Fibroblast of skin of abdomen (primary cell): ENCODE data around the gene LRRK1.

Source experiments
- DNase-seq: peaks from one replicate; pipeline ENCODE4 v3.0.0-alpha.2; 2013

LRRK1 gene

DNA sequence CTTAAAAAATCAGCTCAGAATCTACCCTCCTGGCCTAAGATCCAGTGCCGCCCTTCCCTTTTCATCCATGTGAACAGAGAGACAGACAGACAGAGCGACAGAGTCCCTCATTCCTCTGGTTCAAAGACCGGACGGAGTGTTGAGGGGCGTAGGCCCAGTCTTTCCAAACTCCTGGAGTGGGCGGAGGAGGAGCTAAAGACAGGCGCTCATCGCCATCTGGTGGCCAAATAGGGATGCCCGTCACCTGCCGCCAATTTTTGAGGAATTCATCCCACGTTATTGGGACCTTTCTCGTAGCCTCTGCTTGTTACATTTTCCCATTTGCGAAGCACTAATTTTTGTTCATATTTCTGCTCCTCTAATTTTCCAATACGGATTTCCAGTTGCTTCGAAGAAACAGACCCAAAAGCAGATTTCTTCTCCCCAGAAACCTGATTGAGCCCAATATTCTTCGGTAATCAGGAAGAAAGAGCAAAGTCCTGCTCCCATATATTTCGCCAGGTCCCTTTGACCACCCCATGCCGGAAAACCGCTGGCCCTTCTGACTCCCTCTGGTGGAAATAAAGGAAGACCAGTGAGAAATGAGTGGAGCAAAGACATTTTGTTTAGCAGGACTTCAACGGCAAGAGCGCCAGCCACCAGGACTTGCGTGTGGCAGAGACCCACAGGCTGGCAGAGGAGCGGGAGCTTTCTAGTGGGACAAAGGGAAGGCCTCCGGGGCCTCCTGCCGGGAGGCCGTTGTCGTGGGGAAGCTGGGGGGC is 88.0 kb downstream of the LRRK1 start:
- peak; percentile 77 for DNase-seq

DNA sequence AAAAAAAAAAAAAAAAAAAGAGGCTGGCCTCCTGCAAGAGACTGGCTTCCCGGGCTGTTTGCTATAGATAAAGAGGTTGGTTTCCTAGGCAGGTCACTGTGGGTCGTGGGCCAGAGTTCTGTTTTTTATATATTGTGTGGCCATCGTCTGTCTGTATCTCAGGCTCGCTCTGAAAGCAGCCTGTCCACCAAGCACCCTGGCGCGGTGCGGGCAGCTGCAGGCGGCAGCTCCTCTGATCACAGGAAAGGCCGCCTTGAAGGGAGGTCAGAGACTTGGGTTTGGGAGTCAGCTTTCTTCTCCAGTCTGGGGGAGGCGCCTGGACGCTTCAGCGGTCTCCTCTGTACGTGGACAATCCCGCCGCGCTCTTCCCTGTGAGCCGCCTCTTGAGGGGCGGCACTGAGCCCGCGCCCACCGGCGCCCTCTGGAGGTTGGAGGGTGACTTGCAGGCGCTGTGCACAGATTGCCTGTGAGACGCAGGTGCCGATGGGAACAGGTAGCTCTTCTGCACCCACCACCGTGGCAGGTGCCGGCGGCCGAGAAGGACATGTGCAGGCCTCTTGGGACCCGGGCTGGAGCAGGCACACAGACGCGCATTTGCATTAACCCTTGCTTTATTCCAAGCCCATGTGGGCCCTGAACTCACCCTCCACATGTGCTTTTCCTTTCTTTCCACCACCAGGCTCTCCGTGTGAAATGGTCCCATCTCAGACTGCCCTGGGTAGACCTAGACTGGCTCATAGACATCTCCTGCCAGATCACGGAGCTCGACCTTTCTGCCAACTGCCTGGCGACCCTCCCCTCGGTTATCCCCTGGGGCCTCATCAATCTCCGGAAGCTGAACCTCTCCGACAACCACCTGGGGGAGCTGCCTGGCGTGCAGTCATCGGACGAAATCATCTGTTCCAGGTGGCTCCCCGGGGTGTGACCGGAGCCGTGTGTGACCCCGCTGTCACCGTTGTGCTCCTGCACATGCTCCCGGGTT is 89.3 kb downstream of the LRRK1 start:
- DNase-seq, result peak; percentile 71

DNA sequence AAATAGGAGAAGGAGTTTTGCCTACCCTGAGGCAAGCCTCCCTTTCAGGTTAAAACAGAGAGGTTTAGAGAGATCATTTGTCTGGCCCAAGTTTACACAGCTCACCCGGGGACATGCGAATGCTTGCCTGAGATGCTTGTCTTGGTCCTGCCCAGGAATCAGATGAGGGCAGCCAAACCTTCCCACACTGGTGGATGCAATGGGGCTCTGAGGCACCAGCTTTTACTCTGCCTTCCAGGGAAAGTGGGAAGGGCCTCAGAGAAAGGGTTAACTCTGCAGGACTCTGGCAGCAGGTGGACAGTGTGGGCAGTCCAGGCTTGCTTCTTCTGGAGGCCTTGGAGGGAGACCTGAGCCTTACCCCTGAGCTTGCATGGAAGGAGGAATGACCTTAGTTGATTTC is 90.0 kb downstream of the LRRK1 start:
- no peak for DNase-seq

DNA sequence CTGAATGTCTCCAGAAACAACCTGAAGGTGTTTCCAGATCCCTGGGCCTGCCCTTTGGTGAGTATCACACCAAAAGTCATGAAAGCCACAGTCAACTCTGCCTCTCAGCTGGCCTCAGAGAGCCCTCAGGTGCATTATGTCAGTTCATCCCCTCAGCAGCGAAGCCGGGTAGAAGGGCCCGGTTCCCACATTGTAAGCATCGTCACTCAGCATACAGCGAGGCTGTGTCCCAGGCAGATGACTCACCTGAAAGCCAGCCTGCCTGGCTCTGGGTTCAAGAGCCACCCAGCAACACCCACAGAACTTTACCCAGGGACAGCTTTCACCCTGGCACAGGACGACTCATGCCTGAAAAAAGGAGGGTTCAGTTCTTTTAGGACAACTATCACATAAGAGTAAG is 91.6 kb downstream of the LRRK1 start:
- DNase-seq, result no peak

DNA sequence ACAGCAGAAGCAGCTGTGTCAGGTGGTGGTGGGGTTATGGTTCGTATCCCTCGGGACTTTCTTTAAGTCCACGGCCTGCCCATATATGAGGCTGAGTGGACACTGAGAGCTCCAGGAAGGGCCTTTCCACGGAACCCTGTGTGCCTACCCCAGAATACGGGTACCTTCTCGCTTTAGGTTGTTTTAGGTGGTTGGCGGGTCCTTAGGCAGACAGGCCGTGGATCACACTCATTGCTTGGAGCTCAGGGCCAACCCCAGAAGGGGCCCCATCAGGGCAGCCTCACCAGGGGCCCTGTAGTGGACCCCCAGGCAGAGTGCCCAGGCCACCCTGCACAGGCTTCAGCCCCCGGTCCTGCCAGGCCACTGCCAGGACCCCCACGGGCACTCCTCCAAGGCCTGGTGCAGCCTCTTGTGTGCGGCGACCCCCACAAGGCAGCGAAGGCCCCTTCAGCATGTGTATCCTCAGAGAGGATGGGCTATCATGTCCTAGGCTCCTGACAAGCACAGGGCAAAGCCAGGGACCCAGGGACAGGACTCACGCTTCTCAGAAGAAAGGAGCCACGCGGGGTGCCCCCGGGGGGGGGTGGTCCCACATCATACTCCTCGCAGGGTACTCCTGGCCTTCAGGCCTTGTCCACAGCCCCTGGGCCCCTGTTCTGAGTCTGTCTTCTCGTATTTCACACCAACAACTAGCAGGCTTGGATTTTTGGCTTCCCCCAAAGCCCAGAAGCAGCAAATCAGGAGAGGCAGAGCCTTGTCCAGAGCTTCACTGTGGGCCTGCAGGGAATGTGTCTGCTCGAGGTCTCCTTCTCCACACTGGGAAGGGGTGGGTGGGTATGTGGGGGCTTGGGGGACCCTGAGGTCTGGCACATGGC is 93.4 kb downstream of the LRRK1 start:
- DNase-seq, result no peak

DNA sequence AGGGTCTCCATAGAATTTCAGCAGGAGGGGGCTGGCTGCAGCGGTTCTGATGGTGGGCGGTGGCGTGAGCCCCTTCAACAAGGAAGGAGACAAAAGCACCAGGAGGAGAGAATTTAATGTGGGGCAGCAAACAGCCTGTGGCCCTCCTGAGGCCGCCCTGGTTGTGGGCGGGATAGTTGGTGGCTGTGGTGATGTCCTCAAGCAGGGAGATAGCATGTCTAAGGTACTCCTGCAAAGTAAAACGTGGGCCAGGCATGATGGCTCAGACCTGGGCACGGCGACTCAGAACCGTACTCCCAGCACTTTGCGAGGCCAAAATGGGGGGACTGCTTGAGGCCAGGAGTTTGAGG is 94.0 kb downstream of the LRRK1 start:
- DNase-seq, result no peak

DNA sequence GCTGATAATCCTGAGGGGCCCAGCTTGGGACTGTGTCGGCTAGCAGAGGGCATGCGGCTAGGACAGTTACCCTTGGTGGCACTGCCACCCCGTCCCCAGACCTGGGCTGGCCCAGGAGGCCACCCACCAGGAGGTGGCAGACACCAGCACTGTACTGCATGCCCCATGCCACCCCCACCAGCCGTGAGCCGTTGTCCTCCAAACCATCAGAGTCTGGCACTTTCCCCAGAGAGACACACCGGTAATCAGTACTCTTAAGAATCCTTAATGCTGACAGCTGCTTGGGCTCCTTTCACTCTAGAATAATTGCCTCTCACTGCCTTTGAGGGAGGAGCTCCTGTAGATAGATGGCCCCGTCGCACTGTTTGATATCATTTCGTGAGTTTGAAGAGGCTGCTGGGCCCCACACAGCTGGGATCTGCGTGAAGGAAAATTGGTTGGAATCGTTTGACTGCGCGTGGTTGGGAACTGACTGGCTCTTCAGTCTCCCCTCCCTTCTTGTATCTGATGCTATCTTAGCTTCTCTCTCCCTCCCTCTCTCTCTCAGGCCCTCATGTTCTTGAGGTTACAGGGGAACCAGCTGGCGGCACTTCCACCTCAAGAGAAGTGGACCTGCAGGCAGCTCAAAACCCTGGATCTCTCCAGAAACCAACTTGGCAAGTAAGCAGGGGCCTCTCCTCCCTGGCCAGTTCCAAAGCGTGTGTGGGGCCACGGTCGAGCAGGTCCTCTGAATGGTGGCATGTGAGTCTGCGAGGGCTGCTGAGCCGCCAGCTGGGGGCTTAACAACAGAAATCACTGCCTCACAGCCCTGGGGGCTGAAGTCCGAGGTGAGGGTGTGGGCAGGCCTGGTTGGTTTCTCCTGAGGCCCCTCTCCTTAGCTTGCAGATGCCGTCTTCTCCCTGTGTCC is 94.9 kb downstream of the LRRK1 start:
- no peak for DNase-seq

DNA sequence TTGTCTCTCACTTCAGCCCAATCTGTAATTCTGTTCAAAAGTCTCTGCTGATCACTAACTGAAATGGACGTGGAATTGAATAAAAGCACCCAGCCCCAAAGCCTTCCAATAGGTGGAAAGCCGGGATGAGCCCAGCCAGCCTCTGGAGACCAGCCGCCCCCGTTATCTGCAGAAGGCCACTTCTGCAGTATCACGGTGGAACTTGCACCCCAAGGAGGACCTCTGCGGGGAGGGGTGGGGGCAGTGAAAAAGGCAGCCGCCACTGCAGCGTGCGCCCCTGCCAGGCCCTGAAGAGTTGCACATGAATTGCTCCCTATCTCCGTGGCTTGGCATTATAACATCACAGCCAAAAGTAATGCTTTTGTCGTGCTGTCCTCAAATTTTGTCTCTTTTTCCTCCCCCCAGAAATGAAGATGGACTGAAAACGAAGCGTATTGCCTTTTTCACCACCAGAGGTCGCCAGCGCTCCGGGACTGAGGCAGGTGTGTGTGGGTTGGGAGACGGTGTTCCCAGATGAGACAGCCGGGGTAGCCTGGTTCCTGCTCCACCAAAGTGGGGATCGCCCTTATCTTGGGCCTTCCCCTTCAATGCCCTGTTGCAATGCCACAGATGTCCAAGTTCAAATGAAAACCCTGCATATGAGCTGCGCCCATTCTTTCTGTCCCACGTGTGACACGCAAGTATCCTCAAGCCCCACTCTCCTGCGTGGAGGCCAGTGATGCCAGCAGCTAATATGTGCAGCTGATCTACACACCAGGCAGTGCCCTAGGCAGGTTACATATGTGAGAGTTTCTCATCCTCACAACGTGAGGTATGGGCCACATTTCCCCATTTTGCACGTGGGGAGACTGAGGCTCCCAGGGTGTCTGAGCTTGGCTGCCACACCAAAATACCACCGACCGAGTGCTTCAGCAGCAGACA is 96.0 kb downstream of the LRRK1 start:
- peak; percentile 61 for DNase-seq

DNA sequence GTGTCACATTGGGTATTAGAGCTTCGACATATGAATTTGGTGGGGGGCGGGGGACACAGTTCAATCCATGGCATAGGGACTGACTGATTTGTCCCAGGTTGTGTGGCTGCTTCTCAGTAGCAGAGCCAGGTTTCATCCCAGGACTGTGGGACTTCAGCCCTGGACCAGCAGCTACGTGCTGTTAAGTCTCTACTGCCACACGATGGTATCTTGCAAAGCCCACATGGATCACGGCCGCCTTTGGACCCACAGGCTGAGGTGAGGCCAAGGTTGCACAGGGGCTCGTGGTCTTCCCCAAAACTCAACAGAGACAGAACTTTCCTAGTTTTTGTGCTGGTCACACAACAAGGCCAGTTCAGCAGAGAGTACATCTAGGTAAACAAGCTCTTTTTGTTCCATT is 97.4 kb downstream of the LRRK1 start:
- no peak for DNase-seq

DNA sequence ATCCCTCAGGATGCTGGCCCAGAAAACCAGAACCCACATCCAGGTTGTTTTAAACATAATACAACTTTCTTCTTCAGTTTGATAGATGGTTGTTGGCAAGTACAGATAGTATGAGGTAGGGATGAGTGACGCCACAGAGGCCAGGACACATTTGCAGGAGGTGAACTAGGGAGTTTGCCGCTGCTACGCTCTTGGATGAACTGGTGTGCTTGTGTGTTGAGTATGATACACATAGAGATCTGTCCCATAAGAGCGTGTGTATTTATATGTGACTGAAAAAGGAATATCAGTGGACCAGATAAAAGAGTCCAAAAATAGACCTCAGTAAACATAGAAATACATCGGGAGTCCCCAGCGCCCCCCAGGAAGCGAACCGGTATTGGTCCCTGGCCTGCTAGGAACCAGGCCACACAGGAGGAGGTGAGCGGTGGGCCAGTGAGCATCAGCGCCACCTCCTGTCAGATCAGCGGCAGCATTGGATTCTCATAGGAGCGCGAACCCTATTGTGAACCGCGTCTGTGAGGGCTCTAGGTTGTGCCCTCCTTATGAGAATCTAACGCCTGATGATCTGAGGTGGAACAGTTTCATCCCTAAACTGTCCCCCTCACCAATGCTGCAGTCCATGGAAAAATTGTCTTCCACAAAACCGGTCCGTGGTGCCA is 98.1 kb downstream of the LRRK1 start:
- DNase-seq, result no peak

DNA sequence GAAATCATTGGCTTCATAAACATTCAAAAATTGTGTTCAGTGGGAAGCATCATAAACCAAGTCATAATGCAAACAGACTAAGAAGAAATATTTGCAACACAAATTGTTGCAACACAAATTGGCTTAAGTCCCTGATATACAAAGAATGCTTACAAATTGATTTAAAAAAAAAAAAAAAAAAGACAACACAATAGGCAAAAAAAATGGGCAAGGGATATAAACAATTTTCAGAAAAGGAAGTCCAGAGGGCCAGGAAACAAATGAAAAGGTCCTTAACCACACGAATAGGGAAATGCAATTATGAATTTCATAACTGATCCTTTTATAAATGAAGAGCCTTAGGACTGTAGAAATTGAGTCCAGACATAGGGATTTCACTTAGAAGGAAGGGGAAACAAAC is 98.9 kb downstream of the LRRK1 start:
- no peak for DNase-seq

DNA sequence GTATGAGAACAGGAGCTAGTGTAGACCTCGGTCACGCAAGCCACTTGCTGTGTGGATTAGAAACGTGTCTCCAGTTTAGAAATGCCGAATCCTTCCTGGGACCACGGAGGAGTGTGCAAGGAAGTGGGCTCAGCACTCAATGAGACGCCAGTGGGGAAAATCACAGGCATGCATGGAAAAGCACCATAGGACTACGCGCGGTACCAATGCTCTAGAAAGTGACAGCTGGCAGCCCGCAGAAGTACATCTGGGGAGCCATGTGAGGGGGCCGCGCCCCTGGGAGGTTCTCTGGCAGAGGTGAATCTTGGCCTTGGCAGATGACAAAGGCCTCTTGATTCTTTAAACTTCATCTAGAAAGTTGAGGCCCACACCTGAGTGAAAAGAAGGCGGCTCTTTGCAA is 99.3 kb downstream of the LRRK1 start:
- DNase-seq, result no peak

DNA sequence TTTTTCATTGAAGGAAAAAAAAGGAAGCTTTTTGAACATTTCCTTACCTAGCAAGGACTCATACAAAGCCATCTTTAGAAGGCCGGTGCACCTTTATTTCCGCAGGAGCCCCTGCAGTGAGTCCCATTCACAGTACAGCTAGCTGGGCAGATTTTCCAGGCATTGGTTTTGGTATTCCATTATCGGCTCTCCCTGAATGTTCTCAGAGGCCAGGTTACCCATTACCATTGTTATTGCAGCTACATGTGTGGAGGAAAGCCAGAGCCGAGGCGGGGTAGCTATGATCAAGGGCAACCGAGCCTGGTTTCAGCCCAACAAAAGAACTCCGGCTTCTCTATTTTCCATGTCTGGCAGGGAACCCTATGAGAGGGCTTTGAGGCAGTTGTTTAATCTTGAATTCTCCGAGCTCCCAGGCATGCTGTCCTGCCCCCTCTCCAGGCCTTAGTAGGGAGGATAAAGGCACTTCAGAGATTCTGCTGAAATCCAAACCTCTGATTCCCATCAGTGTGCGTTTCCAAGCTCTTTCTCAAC is 100.3 kb downstream of the LRRK1 start:
- no peak for DNase-seq

DNA sequence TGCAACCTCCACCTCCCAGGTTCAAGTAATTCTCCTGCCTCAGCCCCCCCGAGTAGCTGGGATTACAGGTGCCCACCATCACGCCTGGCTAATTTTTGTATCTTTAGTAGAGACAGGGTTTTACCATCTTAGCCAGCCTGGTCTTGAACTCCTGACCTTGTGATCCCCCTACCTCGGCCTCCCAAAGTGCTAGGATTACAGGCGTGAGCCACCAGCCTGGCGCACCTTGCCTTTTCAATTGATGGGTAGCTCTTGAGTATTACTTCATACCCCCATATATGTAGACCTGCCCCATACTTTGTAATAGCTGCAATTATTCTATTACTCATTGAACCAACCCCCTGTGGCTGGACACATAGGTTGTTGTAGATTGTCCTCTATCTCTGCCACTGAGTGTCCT is 101.3 kb downstream of the LRRK1 start:
- DNase-seq, result no peak

DNA sequence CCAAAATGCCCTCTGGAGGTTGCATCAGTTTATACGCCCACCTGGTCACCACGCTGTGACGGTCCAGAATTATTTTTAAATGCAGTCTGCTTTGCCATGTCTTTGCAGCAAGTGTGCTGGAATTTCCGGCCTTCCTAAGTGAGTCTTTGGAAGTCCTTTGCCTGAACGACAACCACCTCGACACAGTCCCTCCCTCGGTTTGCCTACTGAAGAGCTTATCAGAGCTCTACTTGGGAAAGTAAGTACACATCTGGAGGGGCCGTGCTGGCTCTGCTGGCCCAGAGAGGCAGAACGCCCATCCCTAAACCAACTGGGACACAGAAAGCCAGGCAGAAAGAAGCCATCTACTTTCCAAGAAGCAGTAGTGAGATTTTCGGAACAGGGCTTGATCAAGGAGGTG is 101.8 kb downstream of the LRRK1 start:
- DNase-seq, result no peak

DNA sequence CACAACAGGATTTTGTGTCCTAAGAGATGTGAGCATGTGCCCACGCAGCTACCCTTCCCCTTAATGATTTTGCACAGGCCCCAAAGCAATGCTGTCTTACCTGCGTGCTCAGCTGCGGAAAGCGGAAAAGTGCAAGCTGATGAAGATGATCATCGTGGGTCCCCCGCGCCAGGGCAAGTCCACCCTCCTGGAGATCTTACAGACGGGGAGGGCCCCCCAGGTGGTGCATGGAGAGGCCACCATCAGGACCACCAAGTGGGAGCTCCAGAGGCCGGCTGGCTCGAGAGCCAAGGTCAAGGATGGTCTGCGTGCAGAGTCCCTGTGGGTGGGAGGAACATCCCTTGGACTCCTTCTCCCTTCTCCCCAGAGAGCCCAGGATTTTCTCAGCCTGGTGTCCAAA is 103.1 kb downstream of the LRRK1 start:
- DNase-seq, result no peak

DNA sequence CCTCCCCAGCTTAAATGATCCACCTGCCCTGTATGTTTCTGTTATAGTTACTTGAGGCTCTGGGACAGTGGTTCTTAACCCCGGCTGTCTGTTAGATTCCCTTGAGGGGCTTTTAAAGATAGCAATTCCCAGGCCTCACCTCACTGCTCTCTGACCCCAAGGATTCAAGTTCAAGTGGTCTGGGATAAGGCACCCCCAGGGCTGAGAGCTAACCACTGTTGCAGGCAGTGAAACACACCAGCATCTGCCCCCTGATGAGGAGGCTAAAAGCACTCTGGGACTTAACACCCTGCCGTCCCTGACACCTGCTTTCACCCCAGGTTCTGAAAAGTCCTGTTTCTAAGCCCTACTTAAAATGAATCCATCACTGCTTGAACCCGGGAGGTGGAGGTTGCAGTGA is 103.7 kb downstream of the LRRK1 start:
- no peak for DNase-seq

DNA sequence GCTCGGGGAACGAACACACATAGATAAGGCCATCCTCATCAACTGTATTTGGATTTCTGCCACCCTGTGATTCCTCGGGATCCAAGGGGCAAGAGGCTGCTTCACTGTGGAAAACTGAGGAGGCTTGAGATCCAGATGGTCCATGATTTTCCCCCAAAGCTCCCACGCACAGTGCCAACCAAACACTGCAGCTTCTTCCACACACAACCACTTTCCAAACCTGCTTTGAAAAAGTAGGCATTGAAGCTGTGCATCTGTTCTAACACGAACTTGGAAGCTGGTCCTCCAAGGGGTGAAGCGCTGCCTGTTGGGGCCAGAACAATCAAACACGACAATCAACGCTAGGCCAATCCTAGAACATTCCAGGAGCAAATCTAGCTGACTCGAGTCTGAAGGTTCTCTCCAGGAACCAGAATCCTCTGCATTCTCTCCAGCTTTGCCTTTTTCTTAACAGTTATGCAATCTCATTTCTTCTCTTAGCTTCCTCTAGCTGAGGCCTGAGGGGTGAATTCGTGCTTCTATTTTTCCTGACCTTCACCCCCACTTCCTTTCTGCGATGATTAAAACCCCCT is 104.4 kb downstream of the LRRK1 start:
- DNase-seq, result no peak

DNA sequence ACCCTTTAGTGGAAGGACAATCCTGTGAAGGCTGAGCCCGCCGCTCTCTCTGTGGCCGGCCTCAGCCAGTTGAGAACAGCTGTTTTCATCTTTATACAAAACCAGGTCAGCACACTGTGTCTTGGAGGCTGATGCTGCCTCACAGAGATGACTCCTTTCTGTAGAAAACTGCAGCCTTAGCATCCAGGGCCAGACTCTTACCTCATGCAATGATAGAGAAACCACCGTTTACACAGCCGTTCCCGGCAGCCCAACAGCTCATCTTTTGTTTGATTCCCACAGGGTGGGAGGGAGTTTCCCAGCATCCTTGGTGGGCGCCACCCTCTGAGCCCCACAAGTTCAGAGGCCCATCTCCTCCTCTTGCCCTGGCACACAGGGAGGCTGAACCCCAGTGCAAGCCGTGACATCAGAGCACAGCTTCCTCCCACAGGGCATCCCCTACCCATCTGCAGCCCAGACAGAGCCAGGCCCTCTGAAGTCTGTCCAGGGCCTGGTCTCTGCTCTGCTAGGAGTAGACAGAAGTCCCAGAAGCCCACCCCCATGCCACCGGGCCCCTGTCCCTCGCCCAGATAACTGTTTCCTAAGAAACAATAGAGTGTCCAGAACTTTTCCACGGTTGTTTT is 105.0 kb downstream of the LRRK1 start:
- peak; percentile 47 for DNase-seq
